Activated CD4-positive, alpha-beta T cell treated with anti-CD3 and anti-CD28 coated beads, Interleukin-10, Interleukin-2, amounts not matched to agents 100 ng/mL and 50 ng/mL, durations not matched to agents 16 hours and 8 hours (primary cell): ENCODE results near the gene ZNF281.
"Not testable (repeated sequence)": the region's sequence is repeated elsewhere in the genome, so short reads cannot be mapped to it uniquely, and the experiment has no call there.

Experiments
- DNase-seq: peaks from one replicate; pipeline ENCODE4 v3.0.0-alpha.2; 2020

The ZNF281 gene

GRCh38 chr1:200363264-200363933 is 46.4 kb downstream of the ZNF281 start:
- DNase-seq, result no peak

- DNase-seq, result no peak
Observed at GRCh38 chr1:200362421-200362820, 47.4 kb downstream of the ZNF281 start.

GRCh38 chr1:200359610-200360163 is 50.1 kb downstream of the ZNF281 start:
- DNase-seq, result no peak

GRCh38 chr1:200357925-200358324 is 51.9 kb downstream of the ZNF281 start:
- not testable (repeated sequence) for DNase-seq

GRCh38 chr1:200355801-200356200 is 54.0 kb downstream of the ZNF281 start:
- DNase-seq, result no peak
